SK-N-SH (cell line): Measurements from ENCODE around the gene P2RY14. TPM values are rescaled to one million over a fixed set of nuclear protein-coding genes. Genes with fewer than 3 reads are reported as not detected.

Source experiments
- CTCF ChIA-PET: fragments of 300-600, 350-600 bp; formaldehyde crosslinking; extraction: SDS; loops from one replicate; lab custom pipeline; 2021; lab: Yijun Ruan, JAX
- POLR2A ChIA-PET: fragments of 350-600 bp; sonication (Branson Sonifier 250); formaldehyde crosslinking; extraction: SDS; loops from one replicate; lab custom pipeline; 2020; ENCODE audit warnings: antibody characterized with exemption, inconsistent platforms; lab: Yijun Ruan, JAX
- DNase-seq: peaks from one replicate; pipeline ENCODE4 v3.0.0; 2012
- H2AFZ ChIP-seq: fragments of 200-600 bp; sonication (generic); 2 replicates; pipeline ENCODE4 v1.8.1; 2016; ENCODE audit warnings: antibody characterized with exemption, mild to moderate bottlenecking, low read depth
- H3F3A ChIP-seq: fragments of 200-600 bp; sonication (generic); replicated peaks from 2 replicates; pipeline ENCODE3; 2016; ENCODE audit warnings: antibody characterized with exemption, mild to moderate bottlenecking; ENCODE audit not compliant: insufficient read depth
- H3K27ac ChIP-seq, 2 experiments: fragments of 200-500 bp in 1 of 2; fragments of 200-600 bp in 1 of 2; sonication (Bioruptor generic) in 1 of 2; sonication (generic), shearing (Covaris generic) in 1 of 2; 2 replicates each; pipeline versions ENCODE4 v1.5.1 to v1.6.1; 2014 to 2016; ENCODE audit warnings: low read depth in 2 of 2, inconsistent platforms in 1 of 2, low read length in 1 of 2, mild to moderate bottlenecking in 1 of 2, mixed read lengths in 1 of 2
- H3K27me3 ChIP-seq: fragments of 200-600 bp; sonication (generic), shearing (Covaris generic); 2 replicates; pipeline ENCODE4 v1.6.1; 2016; ENCODE audit warnings: mixed run types; ENCODE audit not compliant: insufficient read depth
- H3K36me3 ChIP-seq, 2 experiments: fragments of 200-500 bp in 1 of 2; fragments of 200-600 bp in 1 of 2; sonication (Bioruptor generic) in 1 of 2; sonication (generic) in 1 of 2; replicated peaks in 1 of 2; 2 replicates each; pipeline versions ENCODE3 to v1.5.1; 2014 to 2016; ENCODE audit warnings: low read length in 1 of 2, mild to moderate bottlenecking in 1 of 2; ENCODE audit not compliant: insufficient read depth in 2 of 2, control insufficient read depth in 1 of 2
- H3K4me1 ChIP-seq, 2 experiments: fragments of 200-500 bp in 1 of 2; fragments of 200-600 bp in 1 of 2; sonication (Bioruptor generic) in 1 of 2; sonication (generic), shearing (Covaris generic) in 1 of 2; 2 replicates each; pipeline versions ENCODE4 v1.5.1 to v1.6.1; 2014 to 2016; ENCODE audit warnings: low read depth in 1 of 2, low read length in 1 of 2, mixed run types in 1 of 2; ENCODE audit not compliant: insufficient read depth in 2 of 2, control insufficient read depth in 1 of 2
- H3K4me2 ChIP-seq: fragments of 200-600 bp; sonication (generic), shearing (Covaris generic); 2 replicates; pipeline ENCODE4 v1.6.1; 2017; ENCODE audit warnings: mixed run types
- H3K4me3 ChIP-seq, 2 experiments: fragments of 200-500 bp in 1 of 2; fragments of 200-600 bp in 1 of 2; sonication (Bioruptor generic) in 1 of 2; sonication (generic), shearing (Covaris generic) in 1 of 2; 2 replicates each; pipeline versions ENCODE4 v1.5.1 to v1.8.1; 2014 to 2016; ENCODE audit warnings: low read depth in 2 of 2, inconsistent platforms in 1 of 2, low read length in 1 of 2, mild to moderate bottlenecking in 1 of 2, mixed read lengths in 1 of 2, moderate library complexity in 1 of 2
- H3K79me2 ChIP-seq: fragments of 200-600 bp; sonication (generic); 2 replicates; pipeline ENCODE4 v1.8.1; 2017; ENCODE audit warnings: mild to moderate bottlenecking; ENCODE audit not compliant: insufficient read depth
- H3K9ac ChIP-seq: fragments of 200-600 bp; sonication (generic); 2 replicates; pipeline ENCODE4 v1.6.1; 2017; ENCODE audit warnings: mixed run types
- H3K9me2 ChIP-seq: fragments of 200-600 bp; sonication (generic); 2 replicates; pipeline ENCODE4 v1.6.1; 2017; ENCODE audit warnings: mixed run types
- H3K9me3 ChIP-seq: fragments of 200-600 bp; sonication (generic); 2 replicates; pipeline ENCODE4 v1.6.1; 2017; ENCODE audit warnings: mixed run types, mild to moderate bottlenecking, moderate library complexity
- H4K20me1 ChIP-seq: fragments of 200-600 bp; sonication (generic); 2 replicates; pipeline ENCODE4 v1.6.1; 2017; ENCODE audit warnings: mild to moderate bottlenecking, mixed run types; ENCODE audit not compliant: insufficient read depth
- CTCF ChIP-seq: fragments of 200-600 bp; sonication (generic); IDR thresholded peaks from 2 replicates; pipeline ENCODE4 v1.6.1; 2017; ENCODE audit warnings: antibody characterized with exemption, mild to moderate bottlenecking, moderate library complexity
- ELF1 ChIP-seq: IDR thresholded peaks from 2 replicates; pipeline ENCODE4 v1.4.0; 2012
- EP300 ChIP-seq, 2 experiments: IDR thresholded peaks; 2 replicates each; pipeline versions ENCODE4 v1.4.0 to v1.6.1; 2012; ENCODE audit warnings: borderline replicate concordance in 1 of 2, low read depth in 1 of 2, low read length in 1 of 2
- EZH2phosphoT487 ChIP-seq: fragments of 200-600 bp; sonication (generic); IDR thresholded peaks from 2 replicates; pipeline ENCODE4 v1.6.1; 2017; ENCODE audit warnings: low read depth, mixed run types, mild to moderate bottlenecking, antibody characterized with exemption, moderate library complexity, borderline replicate concordance
- FOSL2 ChIP-seq: IDR thresholded peaks from 2 replicates; pipeline ENCODE4 v1.4.0; 2012; ENCODE audit warnings: low read depth, mild to moderate bottlenecking, moderate library complexity, borderline replicate concordance
- FOXJ3 ChIP-seq: sonication (generic); formaldehyde crosslinking; IDR thresholded peaks from 2 replicates; pipeline ENCODE4 v1.5.1; 2020; ENCODE audit warnings: mild to moderate bottlenecking, missing genetic modification reagents
- FOXM1 ChIP-seq: IDR thresholded peaks from 2 replicates; pipeline ENCODE4 v1.4.0; 2012; ENCODE audit warnings: low read depth, mild to moderate bottlenecking
- GABPA ChIP-seq: IDR thresholded peaks from 2 replicates; pipeline ENCODE4 v1.4.0; 2012; ENCODE audit warnings: low read depth, mild to moderate bottlenecking
- NFIC ChIP-seq: IDR thresholded peaks from 2 replicates; pipeline ENCODE4 v1.4.0; 2012; ENCODE audit warnings: borderline replicate concordance
- NRF1 ChIP-seq: IDR thresholded peaks from 2 replicates; pipeline ENCODE4 v1.6.1; 2012; ENCODE audit warnings: low read depth, mild to moderate bottlenecking, low read length
- PBX3 ChIP-seq: IDR thresholded peaks from 2 replicates; pipeline ENCODE4; 2012
- POLR2AphosphoS5 ChIP-seq: IDR thresholded peaks from 2 replicates; pipeline ENCODE4 v1.6.1; 2012; ENCODE audit warnings: low read depth, low read length
- RCOR1 ChIP-seq: fragments of 150-350 bp; IDR thresholded peaks from 2 replicates; pipeline ENCODE4 v1.6.1; 2017; ENCODE audit warnings: antibody characterized with exemption, low read length
- REST ChIP-seq: IDR thresholded peaks from 2 replicates; pipeline ENCODE4 v1.6.1; 2012; ENCODE audit warnings: mild to moderate bottlenecking, low read depth, low read length, moderate library complexity
- RFX5 ChIP-seq: IDR thresholded peaks from 2 replicates; pipeline ENCODE4 v1.6.1; 2012; ENCODE audit warnings: mild to moderate bottlenecking, improper control_type of control experiment, low read length
- SIN3A ChIP-seq: IDR thresholded peaks from 2 replicates; pipeline ENCODE4 v1.6.1; 2012; ENCODE audit warnings: low read depth, mild to moderate bottlenecking, low read length, moderate library complexity, borderline replicate concordance
- TEAD4 ChIP-seq: IDR thresholded peaks from 2 replicates; pipeline ENCODE4 v1.4.0; 2012; ENCODE audit warnings: mild to moderate bottlenecking, borderline replicate concordance; ENCODE audit not compliant: insufficient read depth
- USF1 ChIP-seq: IDR thresholded peaks from 2 replicates; pipeline ENCODE4 v1.4.0; 2012; ENCODE audit warnings: low read depth, borderline replicate concordance
- USF2 ChIP-seq: fragments of 150-350 bp; IDR thresholded peaks from 2 replicates; pipeline ENCODE4 v1.6.1; 2017; ENCODE audit warnings: antibody characterized with exemption, low read length, low read depth, borderline replicate concordance
- WGBS: methylation state at CpG from one replicate; pipeline ENCODE4 v1.1.6; 2017; ENCODE audit warnings: low lambda C conversion rate; 5-methylcytosine and 5-hydroxymethylcytosine counted together
- polyA plus RNA-seq, 3 experiments: library from polyadenylated mRNA; depleted of rRNA; stranded (reverse); fragments of >200 nt; gene quantifications; 2 replicates each; pipeline ENCODE4 v1.2.3, GENCODE V29; 2012

P2RY14 gene
- polyA plus RNA-seq, 1 of the 3 experiments (the other 2 are of a cell fraction) = not detected

GRCh38 chr3:151206201-151206600, 72.1 kb downstream of the P2RY14 start:
- 0 out of 2 replicates have a peak overlapping the region, but pooled peaks have one; percentile 12 for H2AFZ ChIP-seq
- H3K27me3 ChIP-seq = no peaks in the 10 kb centered on the region
- no peaks in the 10 kb centered on the region for H3F3A ChIP-seq
- DNase-seq = no peak
- H3K27ac ChIP-seq = no peak overlapping the region
- H3K9ac ChIP-seq = no peak overlapping the region
- no peaks in the 10 kb centered on the region for H3K79me2 ChIP-seq
- no peaks in the 10 kb centered on the region for H3K9me2 ChIP-seq
- POLR2A ChIA-PET = interaction anchor here (0.6 kb wide), 1 partner anchor 11 kb away, joined by 3 read pairs; no protein-coding TSS in a partner anchor
- H3K4me2 ChIP-seq = no peak overlapping the region
- WGBS = 78% methylated on average over 3 of the region's 3 CpGs
- H4K20me1 ChIP-seq = no peaks in the 10 kb centered on the region
- no peaks in the 10 kb centered on the region for H3K9me3 ChIP-seq
- H3K4me1 ChIP-seq = no peaks in the 10 kb centered on the region; a peak in 1 of 4 replicates
- no peak overlapping the region for H3K4me3 ChIP-seq
- no peak for TF ChIP-seq ELF1
- TF ChIP-seq, all 33 proteins: peak for 0
- CTCF ChIA-PET = interaction anchor here (1.0 to 1.6 kb wide), 2 partner anchors 38 to 122 kb away, joined by 3 to 5 read pairs; no protein-coding TSS in a partner anchor
- no peaks in the 10 kb centered on the region for H3K36me3 ChIP-seq

- 91% methylated on average over 6 of the region's 6 CpGs for WGBS
- Histone ChIP-seq H3K9ac (no peak overlapping the region), H3K4me1 (no peaks in the 10 kb centered on the region), H3K27ac (no peak overlapping the region), H3K36me3 (no peaks in the 10 kb centered on the region), H3K27me3 (no peaks in the 10 kb centered on the region), H3K4me3 (no peak overlapping the region), H3K9me3 (no peaks in the 10 kb centered on the region), H3F3A (no peaks in the 10 kb centered on the region), H3K79me2 (no peaks in the 10 kb centered on the region), H3K4me2 (no peak overlapping the region), H3K9me2 (no peaks in the 10 kb centered on the region), H2AFZ (no peak overlapping the region), H4K20me1 (no peaks in the 10 kb centered on the region)
- CTCF ChIA-PET = interaction anchor here (0.9 to 1.6 kb wide), 3 partner anchors 21 to 122 kb away, joined by 3 to 5 read pairs (median 3); no protein-coding TSS in a partner anchor
- POLR2A ChIA-PET = no interaction called here
- DNase-seq = no peak
- TF ChIP-seq POLR2AphosphoS5 (no peak), REST (no peak), EZH2phosphoT487 (no peak), FOXM1 (no peak), CTCF (no peak), USF1 (no peak), FOXJ3 (CRISPR knock-in tag) (no peak), NRF1 (no peak), GABPA (no peak), ELF1 (no peak), FOSL2 (no peak), EP300 (IDR thresholded peaks at IDR 0.05; ENCODE audit: borderline replicate concordance in 1 of 2, low read depth in 1 of 2, low read length in 1 of 2) (no peak), PBX3 (no peak), USF2 (no peak), RFX5 (no peak), RCOR1 (no peak), NFIC (no peak), SIN3A (no peak), TEAD4 (no peak)
These were observed 72.9 kb downstream of the P2RY14 start for GRCh38 chr3:151205482-151205881.
